ENCODE data around the gene SLC10A3. TPM values are rescaled to one million over a fixed set of nuclear protein-coding genes. Genes with fewer than 3 reads are reported as not detected.

The SLC10A3 gene
- total and polyA plus RNA-seq, 4 donors: 16.8 to 38.8 (median 26.0) TPM

DNA sequence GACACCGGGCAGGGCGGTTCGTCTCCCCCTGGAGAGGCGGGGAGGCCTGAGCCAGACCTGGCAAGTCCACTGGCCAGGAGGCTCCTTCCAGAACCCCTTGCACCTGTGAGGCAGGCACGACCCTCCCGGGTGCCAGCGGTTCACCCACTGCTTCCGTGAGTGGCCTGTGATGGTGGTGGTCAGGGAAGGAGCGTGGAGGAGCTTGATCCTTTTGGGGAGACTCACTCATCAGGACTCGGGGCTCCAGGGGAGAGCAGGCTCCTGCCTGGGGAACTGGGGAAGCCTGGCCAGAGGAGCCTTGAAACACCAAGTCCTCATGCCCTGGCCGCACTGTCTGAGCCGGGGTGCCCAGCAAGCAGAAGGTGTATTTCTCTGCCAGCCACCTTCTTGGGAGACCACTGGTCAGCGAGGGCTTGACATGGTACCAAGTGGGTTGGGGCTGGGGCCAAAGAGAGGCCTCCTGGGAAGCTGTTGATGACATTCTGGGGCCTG is 45.6 kb downstream of the SLC10A3 start:
- no peak for ATAC-seq (ENCODE audit: low FRiP score)

GRCh38 chrX:154443992-154444754 is 46.3 kb downstream of the SLC10A3 start, which contains the start of gene FAM50A:
FAM50A (plus strand) TSS chrX:154444141; CDS start chrX:154444236, 95 bp downstream.
- H3K4me3 ChIP-seq (ENCODE audit: low read length in 2 of 2): peak within 1 kb of the TSS; percentile 23 to 59
- peak; percentile 83 for ATAC-seq (ENCODE audit: low FRiP score)
- H3K9me3 ChIP-seq (ENCODE audit: control insufficient read depth, low read length): no peaks in the 10 kb centered on the region
- intact Hi-C loops (cut with DNase I): loop anchor here in 1 of 2 donors (1.0 kb wide), 1 partner anchor 34 kb away; no protein-coding TSS in a partner anchor
- no peaks in the 10 kb centered on the region for H3K27me3 ChIP-seq (ENCODE audit: control insufficient read depth in 1 of 2, insufficient read depth in 2 of 2, low read length in 1 of 2)
- peaks cover 0 to 5% of the 10 kb centered on the region in 2 donors for H3K36me3 ChIP-seq (ENCODE audit: control insufficient read depth in 1 of 2, insufficient read depth in 2 of 2, low read length in 1 of 2)
- H3K27ac ChIP-seq (ENCODE audit: low read depth in 1 of 2, low read length in 2 of 2): peak within 1 kb of the TSS in 1 of 2 donors; percentile 84
- H3K4me1 ChIP-seq (ENCODE audit: control insufficient read depth in 1 of 2, insufficient read depth in 2 of 2, low read length in 2 of 2): no peaks in the 10 kb centered on the region
- 0 to 33% methylated on average over 45 to 94 of the region's 94 CpGs for WGBS, 2 donors
- peak; percentile 86 to 92 for DNase-seq

More for the DNA sequence above, 45.6 kb downstream of the SLC10A3 start:
- intact Hi-C loops (cut with DNase I): loop anchor here in 1 of 2 donors (1.0 kb wide), 1 partner anchor 34 kb away; no protein-coding TSS in a partner anchor
- peaks cover 0 to 5% of the 10 kb centered on the region in 2 donors for H3K36me3 ChIP-seq (ENCODE audit: control insufficient read depth in 1 of 2, insufficient read depth in 2 of 2, low read length in 1 of 2)
- H3K4me3 ChIP-seq (ENCODE audit: low read length in 2 of 2): peak overlapping the region in 1 of 2 donors; percentile 23
- no peak overlapping the region for H3K27ac ChIP-seq (ENCODE audit: low read depth in 1 of 2, low read length in 2 of 2)
- no peaks in the 10 kb centered on the region for H3K9me3 ChIP-seq (ENCODE audit: control insufficient read depth, low read length)
- WGBS, 2 donors: 31 to 47% methylated on average over 12 to 13 of the region's 13 CpGs
- H3K4me1 ChIP-seq (ENCODE audit: control insufficient read depth in 1 of 2, insufficient read depth in 2 of 2, low read length in 2 of 2): no peaks in the 10 kb centered on the region
- no peak for DNase-seq
- no peaks in the 10 kb centered on the region for H3K27me3 ChIP-seq (ENCODE audit: control insufficient read depth in 1 of 2, insufficient read depth in 2 of 2, low read length in 1 of 2)

- H3K4me3 ChIP-seq (ENCODE audit: low read length in 2 of 2): no peak overlapping the region
- no peaks in the 10 kb centered on the region for H3K9me3 ChIP-seq (ENCODE audit: control insufficient read depth, low read length)
- peak overlapping the region in 1 of 2 donors; percentile 84 for H3K27ac ChIP-seq (ENCODE audit: low read depth in 1 of 2, low read length in 2 of 2)
- DNase-seq (no peak), ATAC-seq (ENCODE audit: low FRiP score) (no peak)
- no peaks in the 10 kb centered on the region for H3K27me3 ChIP-seq (ENCODE audit: control insufficient read depth in 1 of 2, insufficient read depth in 2 of 2, low read length in 1 of 2)
- H3K4me1 ChIP-seq (ENCODE audit: control insufficient read depth in 1 of 2, insufficient read depth in 2 of 2, low read length in 2 of 2): no peaks in the 10 kb centered on the region
- intact Hi-C loops (cut with DNase I): no loop called here
- peaks cover 0 to 1% of the 10 kb centered on the region in 2 donors for H3K36me3 ChIP-seq (ENCODE audit: control insufficient read depth in 1 of 2, insufficient read depth in 2 of 2, low read length in 1 of 2)
- 5 to 34% methylated on average over 10 of the region's 10 CpGs for WGBS, 2 donors
Measured at GRCh38 chrX:154443479-154443910, 46.9 kb downstream of the SLC10A3 start.

GRCh38 chrX:154441984-154442707 is 48.3 kb downstream of the SLC10A3 start:
- no peak overlapping the region for H3K27ac ChIP-seq (ENCODE audit: low read depth in 1 of 2, low read length in 2 of 2)
- ATAC-seq (ENCODE audit: low FRiP score): no peak
- 76 to 78% methylated on average over 21 of the region's 21 CpGs for WGBS, 2 donors

DNA sequence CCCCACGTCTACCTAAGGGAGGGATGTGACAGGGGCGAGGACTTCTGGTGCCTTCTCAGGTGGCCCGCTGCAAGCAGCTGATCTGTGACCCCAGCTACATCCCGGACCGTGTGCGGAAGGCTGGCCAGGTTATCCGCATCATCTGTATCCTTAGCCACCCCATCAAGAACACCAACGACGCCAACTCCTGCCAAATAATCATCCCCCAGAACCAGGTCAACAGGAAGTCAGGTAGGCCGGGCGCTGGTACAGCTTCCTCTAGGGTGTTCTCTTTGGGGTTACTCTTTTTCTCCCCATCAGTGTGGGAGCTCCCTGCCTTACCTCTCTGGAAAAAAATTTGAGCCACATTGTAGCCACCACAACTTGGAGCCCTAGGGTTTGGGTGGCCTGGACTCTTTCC is 48.9 kb downstream of the SLC10A3 start:
- Histone ChIP-seq H3K4me3 (ENCODE audit: low read length in 2 of 2) (no peak overlapping the region), H3K27me3 (ENCODE audit: control insufficient read depth in 1 of 2, insufficient read depth in 2 of 2, low read length in 1 of 2) (no peaks in the 10 kb centered on the region), H3K4me1 (ENCODE audit: control insufficient read depth in 1 of 2, insufficient read depth in 2 of 2, low read length in 2 of 2) (no peaks in the 10 kb centered on the region), H3K27ac (ENCODE audit: low read depth in 1 of 2, low read length in 2 of 2) (no peak overlapping the region), H3K9me3 (ENCODE audit: control insufficient read depth, low read length) (no peaks in the 10 kb centered on the region), H3K36me3 (ENCODE audit: control insufficient read depth in 1 of 2, insufficient read depth in 2 of 2, low read length in 1 of 2) (peaks cover 0 to 1% of the 10 kb centered on the region in 2 donors)
- no peak for ATAC-seq (ENCODE audit: low FRiP score)
- DNase-seq: no peak
- 82 to 90% methylated on average over 11 of the region's 11 CpGs for WGBS, 2 donors
- intact Hi-C loops (cut with DNase I): no loop called here

More at GRCh38 chrX:154441984-154442707, 48.3 kb downstream of the SLC10A3 start:
- Histone ChIP-seq H3K27me3 (ENCODE audit: control insufficient read depth in 1 of 2, insufficient read depth in 2 of 2, low read length in 1 of 2) (no peaks in the 10 kb centered on the region), H3K4me3 (ENCODE audit: low read length in 2 of 2) (no peak overlapping the region), H3K4me1 (ENCODE audit: control insufficient read depth in 1 of 2, insufficient read depth in 2 of 2, low read length in 2 of 2) (no peaks in the 10 kb centered on the region), H3K9me3 (ENCODE audit: control insufficient read depth, low read length) (no peaks in the 10 kb centered on the region), H3K36me3 (ENCODE audit: control insufficient read depth in 1 of 2, insufficient read depth in 2 of 2, low read length in 1 of 2) (peaks cover 0 to 1% of the 10 kb centered on the region in 2 donors)
- intact Hi-C loops (cut with DNase I): no loop called here
- no peak for DNase-seq

GRCh38 chrX:154440623-154441357 is 49.6 kb downstream of the SLC10A3 start:
- Histone ChIP-seq H3K9me3 (ENCODE audit: control insufficient read depth, low read length) (no peaks in the 10 kb centered on the region), H3K4me3 (ENCODE audit: low read length in 2 of 2) (no peak overlapping the region), H3K36me3 (ENCODE audit: control insufficient read depth in 1 of 2, insufficient read depth in 2 of 2, low read length in 1 of 2) (peaks cover 0 to 1% of the 10 kb centered on the region in 2 donors), H3K27ac (ENCODE audit: low read depth in 1 of 2, low read length in 2 of 2) (no peak overlapping the region), H3K4me1 (ENCODE audit: control insufficient read depth in 1 of 2, insufficient read depth in 2 of 2, low read length in 2 of 2) (no peaks in the 10 kb centered on the region), H3K27me3 (ENCODE audit: control insufficient read depth in 1 of 2, insufficient read depth in 2 of 2, low read length in 1 of 2) (no peaks in the 10 kb centered on the region)
- DNase-seq (no peak), ATAC-seq (ENCODE audit: low FRiP score) (no peak)
- intact Hi-C loops (cut with DNase I): no loop called here
- 76 to 81% methylated on average over 17 of the region's 17 CpGs for WGBS, 2 donors

GRCh38 chrX:154439841-154440240 is 50.6 kb downstream of the SLC10A3 start:
- H3K36me3 ChIP-seq (ENCODE audit: control insufficient read depth in 1 of 2, insufficient read depth in 2 of 2, low read length in 1 of 2): peaks cover 0 to 1% of the 10 kb centered on the region in 2 donors
- DNase-seq (no peak), ATAC-seq (ENCODE audit: low FRiP score) (no peak)
- intact Hi-C loops (cut with DNase I): no loop called here
- no peaks in the 10 kb centered on the region for H3K4me1 ChIP-seq (ENCODE audit: control insufficient read depth in 1 of 2, insufficient read depth in 2 of 2, low read length in 2 of 2)
- H3K27ac ChIP-seq (ENCODE audit: low read depth in 1 of 2, low read length in 2 of 2): no peak overlapping the region
- H3K9me3 ChIP-seq (ENCODE audit: control insufficient read depth, low read length): no peaks in the 10 kb centered on the region
- 86 to 87% methylated on average over 17 to 18 of the region's 18 CpGs for WGBS, 2 donors
- H3K27me3 ChIP-seq (ENCODE audit: control insufficient read depth in 1 of 2, insufficient read depth in 2 of 2, low read length in 1 of 2): no peaks in the 10 kb centered on the region
- no peak overlapping the region for H3K4me3 ChIP-seq (ENCODE audit: low read length in 2 of 2)

Measured in aorta (tissue), 5 donors.